Measurements from ENCODE around the gene BTBD16. TPM values are rescaled to one million over a fixed set of nuclear protein-coding genes. Genes with fewer than 3 reads are reported as not detected.

BTBD16 gene
- total and polyA plus RNA-seq, 10 of the 15 experiments (the other 5 are each of a cell fraction or from before 2014, with no cell fraction given) = 0.11 TPM; not detected in 9

GRCh38 chr10:122264436-122264835, 6.7 kb upstream of the BTBD16 start:
- Histone ChIP-seq H3K36me3 (ENCODE audit: control insufficient read depth in 2 of 2, insufficient read depth in 2 of 2, low read length in 1 of 2) (no peaks in the 10 kb centered on the region), H3K4me3 (no peak overlapping the region), H3K79me2 (ENCODE audit: control insufficient read depth, insufficient read depth, low read length) (no peaks in the 10 kb centered on the region), H3K9me3 (replicated peaks; ENCODE audit: control insufficient read depth, insufficient read depth, low read length) (no peaks in the 10 kb centered on the region; the same call in 2 of the 3 replicates), H2AFZ (ENCODE audit: control insufficient read depth, low read depth, low read length) (no peak overlapping the region), H3K9ac (ENCODE audit: control insufficient read depth, insufficient read depth, low read length) (no peak overlapping the region), H4K20me1 (ENCODE audit: control insufficient read depth, insufficient read depth) (no peaks in the 10 kb centered on the region), H3K27me3 (replicated peaks in 1 of 2; ENCODE audit: control insufficient read depth in 2 of 2, insufficient read depth in 2 of 2, low read length in 1 of 2) (no peaks in the 10 kb centered on the region), H3K4me1 (ENCODE audit: control insufficient read depth, insufficient read depth, low read length) (no peaks in the 10 kb centered on the region), H3K27ac (ENCODE audit: control insufficient read depth, insufficient read depth) (no peak overlapping the region), H3K4me2 (ENCODE audit: control insufficient read depth, insufficient read depth) (no peak overlapping the region)
- no peak for TF ChIP-seq USF2 (IDR thresholded peaks at IDR 0.05; ENCODE audit: borderline replicate concordance, low read depth, low read length)
- no peak for TF ChIP-seq PAX8 (IDR thresholded peaks at IDR 0.05)
- TF ChIP-seq ZBTB4 (CRISPR knock-in tag; IDR thresholded peaks at IDR 0.05) = no peak
- TF ChIP-seq E2F8 (IDR thresholded peaks at IDR 0.05; ENCODE audit: low read depth, partially characterized antibody) = no peak
- TF ChIP-seq SKIL (IDR thresholded peaks at IDR 0.05; ENCODE audit: low read depth, poor library complexity, severe bottlenecking) = no peak
- no peak for TF ChIP-seq NBN (IDR thresholded peaks at IDR 0.05)
- TF ChIP-seq SIN3A (IDR thresholded peaks at IDR 0.05; ENCODE audit: low read depth, low read length) = no peak
- no peak for TF ChIP-seq DPF2 (IDR thresholded peaks at IDR 0.05)
- no peak for TF ChIP-seq BMI1 (IDR thresholded peaks at IDR 0.05; ENCODE audit: borderline replicate concordance)
- TF ChIP-seq MYB (IDR thresholded peaks at IDR 0.05; ENCODE audit: borderline replicate concordance, low read depth, low read length) = no peak
- no peak for TF ChIP-seq ESRRA (IDR thresholded peaks at IDR 0.05; ENCODE audit: low read length)
- TF ChIP-seq ZNF24 (IDR thresholded peaks at IDR 0.05) = no peak
- TF ChIP-seq MTA3 (IDR thresholded peaks at IDR 0.05; ENCODE audit: borderline replicate concordance, low read length) = no peak
- ChIA-PET RAD21 (ENCODE audit: unreplicated experiment) (no interaction called here), POLR2A (no interaction called here), SMC1A (ENCODE audit: uncharacterized antibody, unreplicated experiment) (interaction anchor here (1.0 to 1.2 kb wide), 2 partner anchors 10 to 32 kb away, joined by 3 to 4 read pairs; no protein-coding TSS in a partner anchor), CTCF (interaction anchor here (1.6 kb wide), 1 partner anchor 171 kb away, joined by 4 read pairs; no protein-coding TSS in a partner anchor)
- no peak for DNase-seq (ENCODE audit: low read depth, low spot score)
- WGBS (ENCODE audit: insufficient coverage, insufficient replicate concordance, low lambda C conversion rate, missing lambda C conversion rate) = 30% methylated on average over 1 of the region's 1 CpG
- no TSS peak for BruUV-seq (replicated peaks)
- ATAC-seq = no peak
- in situ Hi-C loops (cut with MboI) = no loop called here
- no peak for FAIRE-seq
- intact Hi-C loops (cut with micrococcal nuclease; ENCODE audit: unreplicated experiment) = no loop called here
